Peyer's patch (tissue), 4 donors: ENCODE measurements around the gene TRIM10. TPM values are rescaled to one million over a fixed set of nuclear protein-coding genes. Genes with fewer than 3 reads are reported as not detected.
A peak's percentile ranks its signal among the peaks of the same experiment; 100 is the strongest.

Experiments used
- DNase-seq, 3 donors: peaks; one replicate each; pipeline ENCODE4 v3.0.0-alpha.2; 2017 to 2019
- H3K27ac ChIP-seq, 4 donors: fragments of 200-600 bp; sonication (generic); one replicate each; pipeline ENCODE4 v1.5.1; 2016 to 2019
- H3K27me3 ChIP-seq, 2 donors: fragments of 200-600 bp; sonication (generic); one replicate each; pipeline ENCODE4 v1.5.1; 2019
- H3K36me3 ChIP-seq, 3 donors: fragments of 200-600 bp; sonication (generic); one replicate each; pipeline ENCODE4 v1.5.1; 2016 to 2019
- H3K4me1 ChIP-seq, 4 donors: fragments of 200-600 bp; sonication (generic); one replicate each; pipeline ENCODE4 v1.5.1; 2016 to 2019
- H3K4me3 ChIP-seq, 4 donors: fragments of 200-600 bp; sonication (generic); 1 replicate in 3 of 4; 2 replicates in 1 of 4; pipeline ENCODE4 v1.5.1; 2016 to 2019; ENCODE audit warnings: mild to moderate bottlenecking in 1 of 4
- H3K9me3 ChIP-seq, 4 donors: fragments of 200-600 bp; sonication (generic); one replicate each; pipeline ENCODE4 v1.5.1; 2016 to 2019; ENCODE audit warnings: mild to moderate bottlenecking in 1 of 4
- POLR2A ChIP-seq, 2 donors: fragments of 450-650 bp; IDR thresholded peaks; one replicate each; pipeline ENCODE4 v1.5.1; 2017; ENCODE audit warnings: antibody characterized with exemption in 2 of 2, mild to moderate bottlenecking in 2 of 2, moderate library complexity in 2 of 2
- small RNA-seq, 2 donors: library from RNA; depleted of rRNA; stranded (forward); fragments of <200 nt; gene quantifications; one replicate each; pipeline ENCODE3, GENCODE V24; 2016
- total RNA-seq, 4 donors: library from RNA; depleted of rRNA; stranded (reverse); fragments of >200 nt; gene quantifications; one replicate each; pipeline ENCODE4 v1.1.0, GENCODE V29; 2016
- TF ChIP-seq, protein P1 (sequence below), 6 experiments: fragments of 450-650 bp in 4 of 6; fragments of 200-600 bp in 2 of 6; sonication (generic) in 1 of 6; IDR thresholded peaks; one replicate each; pipeline ENCODE4 v1.5.1; 2017 to 2019; ENCODE audit warnings: antibody characterized with exemption in 6 of 6, mild to moderate bottlenecking in 3 of 6, moderate library complexity in 1 of 6

TRIM10 gene
- total RNA-seq, 4 donors from 2014 or later = 2.5 to 7.4 (median 6.3) TPM

DNA sequence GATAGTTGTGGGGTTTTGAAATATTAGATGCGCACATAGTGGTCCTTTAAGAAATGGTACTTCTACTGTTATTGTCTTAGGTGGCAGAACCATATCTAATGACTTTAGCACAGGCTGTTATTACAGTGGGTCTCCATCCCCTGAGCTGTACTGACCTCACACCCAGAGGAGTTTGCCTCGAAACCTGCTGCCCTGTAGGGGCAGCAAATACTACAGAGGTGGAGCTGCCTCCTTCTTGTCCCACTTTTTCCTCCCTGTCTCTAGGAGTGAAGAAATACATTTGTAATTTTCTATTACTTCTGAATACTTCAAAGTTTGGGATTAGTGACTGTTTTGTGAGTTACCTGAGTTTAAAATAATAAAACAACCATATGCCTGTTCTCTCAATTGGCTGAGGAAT, 56.4 kb downstream of the TRIM10 start:
- no peaks in the 10 kb centered on the region for H3K9me3 ChIP-seq
- H3K27ac ChIP-seq = no peak overlapping the region
- H3K36me3 ChIP-seq = no peaks in the 10 kb centered on the region
- no peak overlapping the region for H3K4me3 ChIP-seq
- peaks cover 0 to 30% (median 14%) of the 10 kb centered on the region in 4 donors for H3K4me1 ChIP-seq
- no peaks in the 10 kb centered on the region for H3K27me3 ChIP-seq
- no peak for DNase-seq
- TF ChIP-seq, protein P1, sequence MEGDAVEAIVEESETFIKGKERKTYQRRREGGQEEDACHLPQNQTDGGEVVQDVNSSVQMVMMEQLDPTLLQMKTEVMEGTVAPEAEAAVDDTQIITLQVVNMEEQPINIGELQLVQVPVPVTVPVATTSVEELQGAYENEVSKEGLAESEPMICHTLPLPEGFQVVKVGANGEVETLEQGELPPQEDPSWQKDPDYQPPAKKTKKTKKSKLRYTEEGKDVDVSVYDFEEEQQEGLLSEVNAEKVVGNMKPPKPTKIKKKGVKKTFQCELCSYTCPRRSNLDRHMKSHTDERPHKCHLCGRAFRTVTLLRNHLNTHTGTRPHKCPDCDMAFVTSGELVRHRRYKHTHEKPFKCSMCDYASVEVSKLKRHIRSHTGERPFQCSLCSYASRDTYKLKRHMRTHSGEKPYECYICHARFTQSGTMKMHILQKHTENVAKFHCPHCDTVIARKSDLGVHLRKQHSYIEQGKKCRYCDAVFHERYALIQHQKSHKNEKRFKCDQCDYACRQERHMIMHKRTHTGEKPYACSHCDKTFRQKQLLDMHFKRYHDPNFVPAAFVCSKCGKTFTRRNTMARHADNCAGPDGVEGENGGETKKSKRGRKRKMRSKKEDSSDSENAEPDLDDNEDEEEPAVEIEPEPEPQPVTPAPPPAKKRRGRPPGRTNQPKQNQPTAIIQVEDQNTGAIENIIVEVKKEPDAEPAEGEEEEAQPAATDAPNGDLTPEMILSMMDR (IDR thresholded peaks at IDR 0.05) = no peak
- TF ChIP-seq POLR2A (IDR thresholded peaks at IDR 0.05) = no peak

DNA sequence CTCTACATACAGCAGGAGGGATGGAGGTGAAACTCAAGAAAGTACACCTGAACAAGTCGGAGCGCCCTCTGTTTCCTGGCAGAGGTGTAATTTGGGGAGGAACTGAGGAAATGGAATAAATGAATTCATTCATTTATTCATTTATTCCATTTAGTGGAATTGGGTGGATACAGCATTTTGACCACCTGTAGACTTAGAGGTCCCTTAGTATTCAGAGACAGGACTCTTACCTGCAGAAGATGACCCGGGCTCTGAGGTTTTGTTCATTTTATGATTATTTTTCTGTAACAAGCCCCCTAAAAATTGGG, 57.2 kb downstream of the TRIM10 start:
- H3K27ac ChIP-seq = peak overlapping the region in 3 of 4 donors; percentile 48 to 89 (median 71)
- H3K4me3 ChIP-seq = peak overlapping the region; percentile 22 to 49 (median 48)

DNA sequence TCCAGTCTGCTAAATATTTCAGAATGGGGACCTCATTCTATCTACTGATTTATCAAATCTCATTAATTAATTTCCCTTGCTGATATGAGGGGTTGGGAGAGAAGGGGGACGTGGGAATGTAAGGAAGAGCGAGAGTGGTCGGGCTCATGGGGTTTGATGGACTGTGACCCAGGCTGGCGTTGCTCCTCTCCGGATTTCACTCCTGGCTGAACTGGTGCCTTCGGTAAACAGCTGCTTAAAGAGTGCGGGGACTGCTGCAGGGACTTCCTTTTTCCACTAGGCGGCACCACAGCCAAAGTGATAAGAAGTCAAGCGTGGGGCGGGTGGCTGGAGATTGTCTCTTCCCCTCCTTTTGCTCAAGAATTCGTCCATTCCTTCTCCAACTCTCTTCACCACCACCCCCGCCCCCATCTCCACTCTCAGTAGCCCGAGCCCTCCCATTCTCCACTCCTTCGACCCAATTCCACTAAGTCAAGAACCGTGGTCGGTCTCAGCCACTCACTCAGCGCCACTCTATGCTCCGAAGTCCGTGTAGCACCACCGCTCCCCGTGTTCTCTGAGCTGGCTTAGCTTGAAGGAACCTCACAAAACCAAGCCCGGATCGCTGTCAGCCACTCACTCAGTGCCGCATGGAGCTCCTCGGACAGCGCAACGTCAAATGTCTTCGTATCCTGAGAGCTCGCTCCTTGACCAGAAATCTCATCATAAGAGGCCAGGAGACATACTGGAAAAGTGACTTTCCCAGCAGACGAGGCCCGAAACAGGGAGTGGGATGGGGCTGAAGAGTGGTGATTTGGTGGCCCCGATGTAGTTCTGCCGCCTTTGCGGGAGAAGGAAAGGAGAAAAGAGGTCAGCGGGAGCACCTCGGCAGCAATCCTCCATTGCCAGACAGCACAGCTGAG, 57.8 kb downstream of the TRIM10 start:
- no peaks in the 10 kb centered on the region for H3K36me3 ChIP-seq
- TF ChIP-seq POLR2A (IDR thresholded peaks at IDR 0.05) = peak in 1 of 2 donors; percentile 51
- TF ChIP-seq, protein P1 (IDR thresholded peaks at IDR 0.05) = peak; percentile 81 to 99 (median 95)
- peak; percentile 87 to 97 (median 89) for DNase-seq
- H3K27me3 ChIP-seq = no peaks in the 10 kb centered on the region
- peak overlapping the region; percentile 22 to 49 (median 48) for H3K4me3 ChIP-seq
- H3K4me1 ChIP-seq = peaks cover 0 to 36% (median 14%) of the 10 kb centered on the region in 4 donors
- H3K9me3 ChIP-seq = no peaks in the 10 kb centered on the region
- peak overlapping the region; percentile 48 to 89 (median 70) for H3K27ac ChIP-seq

More for the DNA sequence above, 57.2 kb downstream of the TRIM10 start:
- peaks cover 0 to 31% (median 14%) of the 10 kb centered on the region in 4 donors for H3K4me1 ChIP-seq
- TF ChIP-seq, protein P1 (IDR thresholded peaks at IDR 0.05) = no peak
- TF ChIP-seq POLR2A (IDR thresholded peaks at IDR 0.05) = no peak
- H3K9me3 ChIP-seq = no peaks in the 10 kb centered on the region
- no peaks in the 10 kb centered on the region for H3K27me3 ChIP-seq
- H3K36me3 ChIP-seq = no peaks in the 10 kb centered on the region
- DNase-seq = no peak

DNA sequence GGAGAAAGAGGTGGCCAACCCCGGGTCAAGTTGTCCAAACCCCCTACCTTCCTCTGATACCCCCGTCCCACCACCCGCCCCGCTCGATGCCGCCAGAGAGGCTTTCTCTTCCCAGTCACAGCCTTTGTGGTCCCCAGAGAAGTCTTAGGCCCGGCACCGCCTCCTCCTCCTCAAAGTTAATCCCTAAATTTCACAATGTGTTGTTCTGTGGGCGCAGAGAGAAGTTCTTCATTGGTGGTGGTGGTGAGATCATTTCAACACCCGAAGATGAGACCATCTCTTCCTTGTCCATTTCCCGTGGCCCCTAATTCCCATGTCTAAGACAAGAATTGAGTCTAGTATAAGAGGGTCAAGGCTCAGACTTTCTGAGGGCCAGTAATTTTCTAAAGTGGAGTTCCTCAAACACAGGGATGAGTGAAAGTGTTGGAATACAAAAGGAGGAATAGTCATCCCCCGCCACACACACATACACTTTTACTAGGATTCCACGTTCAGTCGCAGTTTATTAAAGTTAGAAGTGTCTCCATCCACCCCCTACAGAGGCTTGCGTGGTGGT, 58.5 kb downstream of the TRIM10 start:
- H3K27me3 ChIP-seq = no peaks in the 10 kb centered on the region
- TF ChIP-seq POLR2A (IDR thresholded peaks at IDR 0.05) = no peak
- H3K4me3 ChIP-seq = peak overlapping the region; percentile 29 to 51 (median 45)
- H3K9me3 ChIP-seq = no peaks in the 10 kb centered on the region
- H3K4me1 ChIP-seq = peaks cover 0 to 40% (median 14%) of the 10 kb centered on the region in 4 donors
- peak in 2 of 3 donors; percentile 17 to 73 for DNase-seq
- H3K27ac ChIP-seq = peak overlapping the region; percentile 48 to 89 (median 70)
- no peaks in the 10 kb centered on the region for H3K36me3 ChIP-seq

Small RNAs within 50 kb of the gene (small RNA-seq; reads per million reads assigned to genes)
- gene RF00554 = 0 reads per million in 2 donors

Other genes with a start within 250 kb of the TRIM10 start
- gene HLA-A, start 218.7 kb downstream of the TRIM10 start, total RNA-seq = 1,000 to 10,000 TPM in 3 of 4 donors, 100 to 1,000 TPM in 1; 296 to 1,668 (median 1,428) TPM
- gene POLR1H, start 99.9 kb downstream of the TRIM10 start, total RNA-seq = 10 to 100 TPM; 22.8 to 33.8 (median 27.5) TPM
- gene PPP1R11, start 94.0 kb downstream of the TRIM10 start, total RNA-seq = 10 to 100 TPM; 44.6 to 75.7 (median 58.6) TPM
- under 1 TPM in 1 of 4 donors, not detected in 3; 0.80 TPM for gene RNF39, start 85.4 kb downstream of the TRIM10 start, total RNA-seq
- 10 to 100 TPM in 3 of 4 donors, 1 to 10 TPM in 1; 9.9 to 56.9 (median 42.0) TPM for gene TRIM31, start 48.1 kb downstream of the TRIM10 start, total RNA-seq
- 10 to 100 TPM in 3 of 4 donors, not detected in 1; 10.9 to 13.7 (median 12.7) TPM for gene TRIM40, start 25.1 kb downstream of the TRIM10 start, total RNA-seq
- 100 to 1,000 TPM in 1 of 4 donors, 10 to 100 TPM in 3; 19.8 to 110 (median 81.0) TPM for gene TRIM15, start 2.3 kb upstream of the TRIM10 start, total RNA-seq
- gene TRIM26, start 52.2 kb upstream of the TRIM10 start, total RNA-seq = 100 to 1,000 TPM in 1 of 4 donors, 10 to 100 TPM in 3; 65.9 to 175 (median 90.5) TPM
- gene TRIM39, start 165.7 kb upstream of the TRIM10 start, total RNA-seq = 10 to 100 TPM; 10.7 to 23.6 (median 16.4) TPM
- 10 to 100 TPM; 40.5 to 86.6 (median 80.8) TPM for gene RPP21, start 183.9 kb upstream of the TRIM10 start, total RNA-seq